ENCODE measurements around the gene PTPRM.

DNA sequence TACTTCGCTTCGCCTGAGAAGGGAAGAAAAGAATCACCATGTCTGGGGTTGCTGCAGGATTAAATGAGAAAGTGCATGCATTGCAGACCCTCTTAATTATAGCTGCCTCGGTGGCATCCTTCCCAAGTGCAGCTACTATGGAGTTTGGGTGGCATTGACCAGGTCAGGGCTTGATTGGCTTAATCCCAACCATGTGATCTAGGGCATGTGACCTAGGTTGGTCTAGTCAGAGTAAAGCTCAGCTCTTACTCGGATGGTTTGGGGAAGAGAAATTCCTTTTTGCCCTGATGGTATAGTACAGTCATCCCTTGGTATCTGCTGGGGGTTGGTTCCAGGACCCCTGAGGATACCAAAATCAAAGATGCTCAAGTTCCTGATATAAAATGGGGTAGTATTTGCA, 863.9 kb downstream of the PTPRM start:
- TF ChIP-seq, protein P1, sequence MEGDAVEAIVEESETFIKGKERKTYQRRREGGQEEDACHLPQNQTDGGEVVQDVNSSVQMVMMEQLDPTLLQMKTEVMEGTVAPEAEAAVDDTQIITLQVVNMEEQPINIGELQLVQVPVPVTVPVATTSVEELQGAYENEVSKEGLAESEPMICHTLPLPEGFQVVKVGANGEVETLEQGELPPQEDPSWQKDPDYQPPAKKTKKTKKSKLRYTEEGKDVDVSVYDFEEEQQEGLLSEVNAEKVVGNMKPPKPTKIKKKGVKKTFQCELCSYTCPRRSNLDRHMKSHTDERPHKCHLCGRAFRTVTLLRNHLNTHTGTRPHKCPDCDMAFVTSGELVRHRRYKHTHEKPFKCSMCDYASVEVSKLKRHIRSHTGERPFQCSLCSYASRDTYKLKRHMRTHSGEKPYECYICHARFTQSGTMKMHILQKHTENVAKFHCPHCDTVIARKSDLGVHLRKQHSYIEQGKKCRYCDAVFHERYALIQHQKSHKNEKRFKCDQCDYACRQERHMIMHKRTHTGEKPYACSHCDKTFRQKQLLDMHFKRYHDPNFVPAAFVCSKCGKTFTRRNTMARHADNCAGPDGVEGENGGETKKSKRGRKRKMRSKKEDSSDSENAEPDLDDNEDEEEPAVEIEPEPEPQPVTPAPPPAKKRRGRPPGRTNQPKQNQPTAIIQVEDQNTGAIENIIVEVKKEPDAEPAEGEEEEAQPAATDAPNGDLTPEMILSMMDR (conservative IDR thresholded peaks at IDR 0.05; ENCODE audit: low read depth in 2 of 2) = no peak
- TF ChIP-seq, protein P2, sequence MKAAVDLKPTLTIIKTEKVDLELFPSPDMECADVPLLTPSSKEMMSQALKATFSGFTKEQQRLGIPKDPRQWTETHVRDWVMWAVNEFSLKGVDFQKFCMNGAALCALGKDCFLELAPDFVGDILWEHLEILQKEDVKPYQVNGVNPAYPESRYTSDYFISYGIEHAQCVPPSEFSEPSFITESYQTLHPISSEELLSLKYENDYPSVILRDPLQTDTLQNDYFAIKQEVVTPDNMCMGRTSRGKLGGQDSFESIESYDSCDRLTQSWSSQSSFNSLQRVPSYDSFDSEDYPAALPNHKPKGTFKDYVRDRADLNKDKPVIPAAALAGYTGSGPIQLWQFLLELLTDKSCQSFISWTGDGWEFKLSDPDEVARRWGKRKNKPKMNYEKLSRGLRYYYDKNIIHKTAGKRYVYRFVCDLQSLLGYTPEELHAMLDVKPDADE (IDR thresholded peaks at IDR 0.05) = no peak
- TF ChIP-seq POLR2AphosphoS5 (IDR thresholded peaks at IDR 0.05; ENCODE audit: low read depth) = no peak
- TF ChIP-seq, protein P3, sequence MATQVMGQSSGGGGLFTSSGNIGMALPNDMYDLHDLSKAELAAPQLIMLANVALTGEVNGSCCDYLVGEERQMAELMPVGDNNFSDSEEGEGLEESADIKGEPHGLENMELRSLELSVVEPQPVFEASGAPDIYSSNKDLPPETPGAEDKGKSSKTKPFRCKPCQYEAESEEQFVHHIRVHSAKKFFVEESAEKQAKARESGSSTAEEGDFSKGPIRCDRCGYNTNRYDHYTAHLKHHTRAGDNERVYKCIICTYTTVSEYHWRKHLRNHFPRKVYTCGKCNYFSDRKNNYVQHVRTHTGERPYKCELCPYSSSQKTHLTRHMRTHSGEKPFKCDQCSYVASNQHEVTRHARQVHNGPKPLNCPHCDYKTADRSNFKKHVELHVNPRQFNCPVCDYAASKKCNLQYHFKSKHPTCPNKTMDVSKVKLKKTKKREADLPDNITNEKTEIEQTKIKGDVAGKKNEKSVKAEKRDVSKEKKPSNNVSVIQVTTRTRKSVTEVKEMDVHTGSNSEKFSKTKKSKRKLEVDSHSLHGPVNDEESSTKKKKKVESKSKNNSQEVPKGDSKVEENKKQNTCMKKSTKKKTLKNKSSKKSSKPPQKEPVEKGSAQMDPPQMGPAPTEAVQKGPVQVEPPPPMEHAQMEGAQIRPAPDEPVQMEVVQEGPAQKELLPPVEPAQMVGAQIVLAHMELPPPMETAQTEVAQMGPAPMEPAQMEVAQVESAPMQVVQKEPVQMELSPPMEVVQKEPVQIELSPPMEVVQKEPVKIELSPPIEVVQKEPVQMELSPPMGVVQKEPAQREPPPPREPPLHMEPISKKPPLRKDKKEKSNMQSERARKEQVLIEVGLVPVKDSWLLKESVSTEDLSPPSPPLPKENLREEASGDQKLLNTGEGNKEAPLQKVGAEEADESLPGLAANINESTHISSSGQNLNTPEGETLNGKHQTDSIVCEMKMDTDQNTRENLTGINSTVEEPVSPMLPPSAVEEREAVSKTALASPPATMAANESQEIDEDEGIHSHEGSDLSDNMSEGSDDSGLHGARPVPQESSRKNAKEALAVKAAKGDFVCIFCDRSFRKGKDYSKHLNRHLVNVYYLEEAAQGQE (IDR thresholded peaks at IDR 0.05; ENCODE audit: unreplicated experiment) = no peak
